Measurements from ENCODE around the gene SEMA4G.

The SEMA4G gene

GRCh38 chr10:100969187-100970075 is at the start of gene SEMA4G:
TSS of gene SEMA4G (plus strand) at chr10:100969504. CDS start at chr10:100972913, 3,409 bp downstream.
- DNase-seq (ENCODE audit: low read depth, low spot score): no peak

DNA sequence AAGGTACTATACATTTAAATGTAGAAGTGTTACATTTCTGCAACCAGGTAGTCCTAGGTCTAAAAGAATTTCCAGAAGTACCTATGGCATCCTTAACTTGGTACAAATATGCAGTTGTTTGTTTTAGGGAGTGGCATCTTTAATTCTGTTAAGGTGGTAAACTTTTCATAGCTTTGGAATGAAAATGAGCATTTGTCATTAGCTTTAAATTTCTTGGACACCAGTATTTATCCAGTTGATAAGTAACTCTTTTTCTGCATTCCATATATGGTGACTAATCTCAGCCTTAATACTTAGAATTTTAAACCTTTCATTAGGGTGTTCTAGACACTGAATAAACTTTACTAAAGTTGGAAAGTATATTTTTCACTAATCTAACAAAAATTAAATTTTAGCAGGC is 45.7 kb upstream of the SEMA4G start:
- DNase-seq (ENCODE audit: low read depth, low spot score): no peak

DNA sequence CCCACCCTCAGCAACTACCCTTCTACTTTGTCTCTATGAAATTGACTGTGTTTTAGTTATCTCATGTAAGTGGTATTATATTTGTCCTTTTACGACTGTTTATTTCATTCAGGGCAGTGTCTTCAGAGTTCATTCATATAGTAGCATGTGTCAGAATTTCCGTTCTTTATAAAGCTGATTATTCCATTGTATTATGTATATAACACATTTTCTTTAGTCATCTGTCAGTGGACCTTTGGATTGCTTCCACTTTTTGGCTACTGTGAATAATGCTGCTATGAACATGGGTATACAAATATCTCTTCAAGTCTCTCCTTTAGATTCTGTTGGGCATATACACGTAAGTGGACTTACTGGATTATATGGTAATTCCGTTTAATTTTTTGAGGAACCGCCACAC is 42.0 kb upstream of the SEMA4G start:
- no peak for DNase-seq (ENCODE audit: low read depth, low spot score)

- DNase-seq (ENCODE audit: low read depth, low spot score): no peak
Measured at GRCh38 chr10:100928039-100928438, 41.3 kb upstream of the SEMA4G start.

DNA sequence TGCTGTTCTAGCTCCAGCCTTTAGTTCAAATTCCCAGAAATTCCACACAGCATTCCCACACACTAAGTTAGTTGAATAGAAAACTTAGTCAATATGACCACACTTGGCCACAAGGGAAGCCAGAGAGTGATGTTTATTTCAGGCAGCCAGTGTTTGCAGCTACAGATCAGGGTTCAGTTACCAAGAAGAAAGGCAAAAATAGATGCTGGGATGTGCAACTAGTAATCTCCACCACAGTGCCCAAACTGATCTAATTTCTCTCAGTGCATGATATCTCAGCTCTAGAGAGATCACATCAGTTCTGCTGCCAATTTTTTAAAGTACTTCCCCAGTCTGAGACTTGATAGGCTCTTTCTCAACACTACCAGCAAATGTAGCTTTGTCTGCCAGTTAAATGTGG is 38.9 kb upstream of the SEMA4G start:
- no peak for DNase-seq (ENCODE audit: low read depth, low spot score)

DNA sequence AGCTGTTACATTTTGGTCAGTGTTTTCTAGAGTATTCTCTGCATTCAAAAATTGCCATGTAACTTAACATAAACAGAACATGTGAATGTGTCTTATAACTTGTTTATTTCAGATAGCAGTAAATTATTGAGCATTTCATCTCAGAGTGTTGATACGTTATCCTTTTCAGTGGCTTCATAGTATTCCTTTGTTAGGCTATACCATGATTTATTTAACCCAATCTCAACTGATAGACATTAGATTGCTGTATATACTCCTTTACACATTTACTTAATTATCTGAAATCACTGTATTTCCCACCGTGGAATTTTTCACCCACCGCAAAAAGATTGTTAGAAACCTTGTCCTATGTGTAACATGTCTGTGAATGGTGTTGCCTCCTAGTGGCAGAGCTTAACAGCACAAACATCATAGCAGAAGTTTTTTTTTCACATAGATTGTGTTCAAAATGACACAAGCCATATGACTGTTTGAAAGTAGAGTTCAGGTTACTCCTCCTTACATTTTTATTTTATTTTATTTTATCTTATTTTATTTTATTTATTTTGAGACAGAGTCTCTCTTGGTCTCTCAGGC is 35.1 kb upstream of the SEMA4G start:
- DNase-seq (ENCODE audit: low read depth, low spot score): no peak

DNA sequence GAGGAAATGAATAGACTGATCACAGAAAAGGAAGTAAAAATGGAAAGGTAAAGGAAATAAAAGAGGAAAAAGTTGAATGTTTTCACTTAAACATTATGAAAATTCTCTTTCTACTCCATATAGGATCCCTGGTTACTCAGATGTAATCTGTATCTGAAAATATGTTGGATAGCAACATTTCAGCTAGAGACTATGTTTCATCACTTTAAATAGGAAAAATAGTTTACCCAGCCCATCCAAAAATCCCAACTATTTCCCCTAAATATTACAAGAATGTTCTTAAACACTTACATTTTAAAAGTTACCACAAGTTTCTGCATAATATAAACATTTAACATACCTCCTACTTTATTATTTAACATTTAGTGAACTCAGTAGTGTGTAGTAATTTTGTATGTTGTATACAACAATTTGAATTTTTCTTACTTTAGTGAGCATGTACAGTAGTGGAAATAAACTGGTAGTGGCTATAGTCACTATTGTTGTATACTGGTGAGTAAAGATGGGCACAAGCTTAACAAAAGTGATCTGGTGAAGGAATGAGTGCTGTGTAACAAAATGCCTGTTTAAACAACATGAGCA is 29.4 kb upstream of the SEMA4G start:
- DNase-seq (ENCODE audit: low read depth, low spot score): no peak

- DNase-seq (ENCODE audit: low read depth, low spot score): no peak
Measured at GRCh38 chr10:100942229-100942628, 27.1 kb upstream of the SEMA4G start.

DNA sequence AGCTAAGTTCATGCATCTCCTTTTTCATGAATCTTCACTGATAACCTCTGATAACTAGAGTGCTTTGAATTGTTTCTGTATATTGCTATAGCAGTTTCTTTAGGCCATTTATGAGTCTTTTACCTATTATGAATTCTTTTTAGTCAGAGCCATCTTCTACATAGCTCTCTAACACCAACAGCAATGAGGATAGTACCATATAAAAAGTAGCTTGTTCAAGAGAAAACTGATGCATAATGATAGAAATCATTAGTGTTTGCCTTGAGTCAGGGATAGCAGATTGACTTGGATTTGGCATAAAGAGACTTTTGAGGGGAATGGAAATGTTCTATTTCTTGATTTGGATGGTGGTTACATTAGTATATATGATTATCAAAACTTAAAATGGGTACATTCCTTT is 25.8 kb upstream of the SEMA4G start:
- DNase-seq (ENCODE audit: low read depth, low spot score): no peak

GRCh38 chr10:100945754-100946153 is 23.6 kb upstream of the SEMA4G start:
- no peak for DNase-seq (ENCODE audit: low read depth, low spot score)

DNA sequence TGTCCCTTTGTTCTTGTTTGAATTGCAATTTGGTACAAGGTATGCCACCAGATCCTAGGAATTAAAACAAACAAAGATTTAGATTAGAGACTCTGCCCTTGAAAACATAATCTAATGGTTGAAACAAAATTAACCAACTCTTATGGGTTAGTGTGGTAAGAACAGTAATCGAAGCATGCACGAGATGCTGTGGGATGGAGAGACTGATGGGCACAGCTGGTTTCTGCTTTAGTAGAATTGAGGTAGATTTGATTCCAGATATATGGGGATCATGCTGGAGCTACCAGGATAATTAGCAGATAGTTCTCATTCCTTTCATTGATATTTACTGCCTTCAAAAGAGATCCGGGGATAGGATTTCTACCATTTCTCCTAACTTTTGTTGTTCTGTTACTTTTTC is 20.4 kb upstream of the SEMA4G start:
- DNase-seq (ENCODE audit: low read depth, low spot score): no peak

GRCh38 chr10:100960251-100960650 is 9.1 kb upstream of the SEMA4G start:
- no peak for DNase-seq (ENCODE audit: low read depth, low spot score)

GRCh38 chr10:100962351-100963080 is 6.8 kb upstream of the SEMA4G start:
- DNase-seq (ENCODE audit: low read depth, low spot score): no peak

DNA sequence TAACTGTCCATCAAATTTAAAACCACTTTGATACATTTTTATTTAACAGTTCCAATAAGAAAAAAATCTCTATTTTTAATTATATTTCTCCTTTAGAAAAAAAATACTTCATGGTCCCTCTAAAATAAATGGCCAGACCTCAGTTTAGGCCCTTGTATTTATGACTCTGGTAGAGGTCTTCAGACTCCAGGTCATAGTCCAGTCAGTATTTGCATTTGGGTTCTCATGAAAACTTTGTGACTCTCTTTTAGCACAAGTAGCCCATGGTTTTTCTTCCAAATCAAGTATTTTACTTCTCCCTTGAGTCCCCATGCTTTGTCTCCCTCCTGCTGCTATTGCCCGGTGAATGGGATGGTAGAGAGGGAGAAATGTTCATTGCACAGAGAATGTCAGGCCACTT is 5.5 kb upstream of the SEMA4G start:
- DNase-seq (ENCODE audit: low read depth, low spot score): no peak

DNA sequence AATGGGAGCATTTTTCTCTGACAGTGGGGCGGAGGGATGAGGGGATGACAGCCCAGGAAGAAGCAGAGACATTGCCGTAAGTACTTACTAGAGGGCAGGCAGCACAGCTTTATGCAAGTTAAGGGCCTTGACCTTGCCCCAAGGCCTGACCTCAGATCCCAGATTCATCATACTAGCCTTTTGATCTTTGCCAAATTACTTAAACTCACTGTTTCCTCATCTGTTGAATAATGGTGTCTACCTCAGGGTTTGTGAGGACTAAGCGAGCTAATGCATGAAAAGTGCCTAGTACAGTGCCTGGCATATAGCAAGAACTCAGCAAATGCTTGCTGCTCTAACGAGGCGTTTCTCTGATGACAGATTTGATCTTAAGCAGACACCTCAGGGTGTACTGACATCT is 3.5 kb upstream of the SEMA4G start:
- DNase-seq (ENCODE audit: low read depth, low spot score): no peak

DNA sequence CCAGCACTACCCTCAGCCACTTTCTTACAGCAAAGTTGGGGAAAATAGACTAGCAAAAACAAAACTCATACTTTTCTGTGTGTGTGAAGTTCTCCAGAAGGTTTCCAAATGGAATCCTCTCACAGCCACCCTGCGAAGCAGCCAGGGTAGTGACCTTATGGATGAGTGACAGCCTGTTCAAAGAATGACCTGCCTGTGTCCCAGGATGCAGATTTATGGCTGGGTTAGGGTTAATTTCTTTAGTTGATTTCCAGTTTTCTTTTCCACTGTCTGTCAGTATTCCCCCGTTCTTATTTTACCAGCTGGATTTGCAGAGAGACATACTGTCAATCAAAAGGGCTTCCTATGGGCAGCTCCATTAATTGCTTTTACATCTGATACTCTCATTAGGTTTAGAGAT is 2.4 kb upstream of the SEMA4G start:
- DNase-seq (ENCODE audit: low read depth, low spot score): no peak

- no peak for DNase-seq (ENCODE audit: low read depth, low spot score)
Measured at GRCh38 chr10:100967332-100967731, 2.0 kb upstream of the SEMA4G start.

- no peak for DNase-seq (ENCODE audit: low read depth, low spot score)
Measured at GRCh38 chr10:100968062-100968736, 1.1 kb upstream of the SEMA4G start.

- no peak for DNase-seq (ENCODE audit: low read depth, low spot score)
Measured at GRCh38 chr10:100968863-100969186, 479 bp upstream of the SEMA4G start.

DNA sequence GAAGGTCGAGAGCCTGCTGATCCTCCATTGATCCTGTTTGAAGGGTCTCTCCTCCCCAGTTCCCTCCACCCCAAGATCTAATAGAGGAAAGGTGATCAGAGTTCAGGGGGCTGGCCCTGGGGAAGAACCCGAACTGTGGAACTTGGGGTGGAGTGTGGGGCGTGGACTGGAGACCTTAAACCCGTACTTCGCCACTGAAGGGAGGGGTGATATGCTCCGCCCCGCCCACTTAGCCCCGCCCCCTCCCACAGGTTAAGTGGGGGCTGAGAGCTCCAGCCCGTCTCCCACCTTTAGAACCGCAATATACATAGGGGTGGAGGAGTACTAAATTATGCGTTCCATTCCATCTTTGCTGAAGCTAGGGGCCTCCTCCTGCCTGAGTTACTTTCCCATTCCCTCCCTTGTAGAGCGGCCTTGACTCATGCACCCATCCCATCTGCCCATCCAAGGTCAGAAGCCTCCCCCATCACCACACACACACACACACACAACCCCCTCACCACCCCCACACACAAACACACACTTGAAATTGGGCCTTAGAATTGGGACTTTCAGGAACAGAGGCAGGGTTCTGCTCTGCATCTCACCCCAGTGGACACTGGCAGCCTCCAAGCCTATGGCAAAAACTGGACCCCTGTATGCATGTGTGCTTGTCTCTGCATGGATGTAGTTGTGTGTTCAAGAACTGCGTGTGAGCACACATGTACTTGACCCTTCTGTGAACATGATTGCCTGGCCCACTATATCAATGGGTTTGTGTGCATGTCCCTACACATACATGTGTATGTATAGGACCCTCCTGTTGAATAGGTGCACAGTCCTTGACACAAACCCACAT is 991 bp downstream of the SEMA4G start:
- no peak for DNase-seq (ENCODE audit: low read depth, low spot score)

Measured in iPS DF 19.7 (cell line).